Fibroblast of skin of left biceps (primary cell): Measurements from ENCODE around the gene TRIM43.
"Not testable (repeated sequence)": the region's sequence is repeated elsewhere in the genome, so short reads cannot be mapped to it uniquely, and the experiment has no call there.

Experiments
- DNase-seq, 2 experiments: peaks; one replicate each; pipeline ENCODE4 v3.0.0-alpha.2; 2013; ENCODE audit warnings: low read depth in 2 of 2

The TRIM43 gene

GRCh38 chr2:95591701-95592100, at the start of gene TRIM43:
Gene TRIM43, plus strand, starts transcription at chr2:95592001. Its CDS starts 2,023 bp downstream, at chr2:95594024.
- not testable (repeated sequence) for DNase-seq

GRCh38 chr2:95551055-95551568, 40.7 kb upstream of the TRIM43 start:
- no peak for DNase-seq

GRCh38 chr2:95552911-95553310, 38.9 kb upstream of the TRIM43 start:
- no peak for DNase-seq

DNA sequence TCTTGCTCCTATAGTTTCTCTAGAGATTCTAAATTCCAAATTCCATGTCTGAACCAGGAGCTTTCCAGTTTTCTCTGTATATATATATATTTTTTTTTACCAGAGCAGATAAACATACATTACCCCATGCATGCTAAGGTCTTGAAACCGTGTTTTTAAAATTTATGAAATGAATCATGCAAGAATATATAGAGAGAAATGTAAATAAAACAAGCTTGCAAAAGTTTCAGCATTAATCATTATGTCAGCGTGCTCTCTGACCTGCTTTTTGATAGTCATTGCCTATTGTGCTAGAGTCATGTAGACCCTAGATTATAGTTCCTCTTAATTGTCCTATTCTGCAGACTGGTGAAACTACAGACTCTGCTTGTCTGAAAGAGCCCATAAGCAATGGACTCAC, 22.6 kb upstream of the TRIM43 start:
- DNase-seq = no peak

DNA sequence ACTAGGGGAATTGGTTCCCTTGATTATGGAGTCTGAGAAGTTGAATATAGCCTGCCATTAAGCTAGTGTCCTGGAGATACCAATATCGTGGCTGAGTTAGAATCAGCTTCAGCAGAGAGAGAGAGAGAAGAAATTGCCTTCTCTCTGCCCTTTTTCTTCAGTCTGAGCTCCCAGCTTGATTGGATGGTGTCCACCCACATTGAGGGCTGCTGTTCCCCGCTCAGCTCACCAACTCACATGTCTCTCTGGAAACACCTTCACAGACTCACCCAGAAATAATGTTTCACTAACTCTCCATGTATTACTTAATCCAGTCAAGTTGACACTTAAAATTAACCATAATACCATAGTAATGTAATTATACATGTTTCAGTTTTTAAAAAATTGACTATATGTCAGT, 17.9 kb upstream of the TRIM43 start:
- DNase-seq = no peak

DNA sequence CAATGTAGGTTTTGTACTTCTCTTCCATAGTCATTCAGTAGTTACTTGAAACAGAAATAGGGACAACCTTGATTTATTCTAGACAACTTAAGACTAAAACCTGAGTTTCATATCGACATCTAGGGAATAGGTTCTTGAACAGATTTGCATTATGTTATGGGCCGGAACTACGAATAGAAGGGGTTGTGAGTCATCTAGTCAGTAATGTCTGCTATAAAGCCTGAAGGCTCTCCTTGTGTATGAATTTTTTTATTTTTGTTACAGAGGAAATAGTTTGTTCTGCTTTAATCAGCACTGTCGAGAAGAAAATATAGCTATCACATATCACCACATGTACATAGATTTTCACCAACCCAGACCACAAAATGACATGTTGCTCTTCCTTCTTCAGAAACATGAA, 17.3 kb upstream of the TRIM43 start:
- DNase-seq = no peak

DNA sequence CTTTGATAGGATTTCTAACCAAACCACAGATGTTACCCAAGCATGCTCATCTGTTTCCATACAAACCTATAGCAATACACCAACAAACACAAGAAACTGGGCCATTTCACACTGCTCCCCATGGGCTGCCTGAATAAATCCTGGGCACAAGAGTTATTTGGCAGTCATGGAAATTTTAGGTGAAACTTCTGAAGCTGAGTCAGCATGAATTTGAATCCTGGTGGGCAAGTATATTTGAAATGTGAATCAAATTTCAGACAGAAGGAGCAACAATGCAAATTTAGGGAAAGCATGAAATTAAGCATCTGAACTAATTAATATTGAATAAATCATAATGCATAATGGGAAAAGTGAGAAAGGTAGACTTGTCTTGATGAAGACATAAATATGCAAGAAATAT, 15.9 kb upstream of the TRIM43 start:
- DNase-seq = no peak

- no peak for DNase-seq
These were observed 13.3 kb upstream of the TRIM43 start for GRCh38 chr2:95578539-95578938.

- not testable (repeated sequence) for DNase-seq
These were observed 8.3 kb upstream of the TRIM43 start for GRCh38 chr2:95583545-95583944.

DNA sequence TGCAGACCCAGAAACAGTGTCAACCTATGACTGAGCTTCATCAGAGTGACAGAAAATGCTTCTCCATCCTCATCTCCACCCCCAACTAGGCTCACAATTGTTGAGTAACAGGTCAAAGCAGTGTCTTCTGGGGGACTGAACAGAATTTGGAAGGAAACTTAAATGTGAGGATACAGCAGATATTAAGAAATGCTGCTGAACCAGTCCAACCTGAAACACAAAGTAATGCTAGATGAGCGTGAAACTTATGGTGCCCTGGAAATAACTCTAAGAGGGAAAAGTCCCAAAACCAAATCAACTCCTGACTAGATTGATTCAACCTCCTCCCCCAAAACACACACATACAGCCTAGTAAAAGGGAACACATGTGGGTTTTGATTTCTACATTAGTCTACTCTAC, 7.5 kb upstream of the TRIM43 start:
- DNase-seq = not testable (repeated sequence)

DNA sequence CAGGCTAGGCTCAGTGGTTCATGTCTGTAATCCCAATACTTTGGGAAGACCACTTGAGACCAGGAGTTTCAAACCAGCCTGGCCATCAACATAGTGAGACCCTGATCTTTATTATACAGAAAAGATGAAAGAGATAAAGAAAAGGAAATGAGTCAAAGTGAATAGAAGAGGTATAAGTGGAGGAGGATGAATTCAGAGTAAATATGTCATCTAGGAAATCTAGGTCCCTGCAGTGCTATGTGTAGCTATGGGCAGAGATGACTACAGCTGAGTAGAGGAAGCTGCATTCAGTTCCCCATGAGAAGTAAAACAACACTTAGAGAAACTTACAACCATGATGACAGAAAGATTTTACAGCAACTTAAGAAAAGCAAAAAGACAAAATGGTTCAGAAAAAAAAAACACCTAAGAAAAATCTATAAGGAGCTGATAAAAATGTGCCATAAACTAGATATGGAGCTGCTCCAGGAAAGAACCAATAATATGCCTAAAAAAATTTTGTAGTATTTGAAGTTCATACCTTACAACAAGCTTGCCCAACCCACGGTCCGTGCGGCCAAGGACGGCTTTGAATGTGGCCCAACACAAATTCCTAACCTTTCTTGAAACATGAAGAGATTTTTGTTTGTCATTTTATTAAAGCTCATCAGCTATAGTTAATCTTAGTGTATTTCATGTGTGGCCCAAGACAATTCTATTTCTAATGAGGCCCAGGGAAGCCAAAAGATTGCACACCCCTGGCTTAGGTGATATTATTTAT, 1.8 kb upstream of the TRIM43 start:
- not testable (repeated sequence) for DNase-seq

- DNase-seq = not testable (repeated sequence)
These were observed 1.2 kb downstream of the TRIM43 start for GRCh38 chr2:95592973-95593372.

DNA sequence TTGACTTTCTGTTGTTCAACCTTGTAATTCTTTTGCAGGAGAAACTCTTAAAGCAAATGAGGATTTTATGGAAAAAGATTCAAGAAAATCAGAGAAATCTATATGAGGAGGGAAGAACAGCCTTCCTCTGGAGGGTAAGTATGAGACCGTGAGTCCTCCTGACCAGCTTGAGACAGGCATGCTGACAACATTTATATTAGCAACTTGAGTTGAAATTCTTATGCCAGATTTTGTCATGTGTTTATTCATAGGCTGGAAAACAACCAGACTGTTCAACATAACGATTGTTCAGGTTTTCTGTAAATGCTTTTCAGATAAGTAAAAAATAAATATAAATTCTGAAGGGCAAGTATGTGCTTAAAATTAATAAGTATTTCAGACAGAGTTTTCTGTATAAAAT, 3.2 kb downstream of the TRIM43 start:
- not testable (repeated sequence) for DNase-seq

GRCh38 chr2:95601301-95601700, 9.5 kb downstream of the TRIM43 start:
- not testable (repeated sequence) for DNase-seq

DNA sequence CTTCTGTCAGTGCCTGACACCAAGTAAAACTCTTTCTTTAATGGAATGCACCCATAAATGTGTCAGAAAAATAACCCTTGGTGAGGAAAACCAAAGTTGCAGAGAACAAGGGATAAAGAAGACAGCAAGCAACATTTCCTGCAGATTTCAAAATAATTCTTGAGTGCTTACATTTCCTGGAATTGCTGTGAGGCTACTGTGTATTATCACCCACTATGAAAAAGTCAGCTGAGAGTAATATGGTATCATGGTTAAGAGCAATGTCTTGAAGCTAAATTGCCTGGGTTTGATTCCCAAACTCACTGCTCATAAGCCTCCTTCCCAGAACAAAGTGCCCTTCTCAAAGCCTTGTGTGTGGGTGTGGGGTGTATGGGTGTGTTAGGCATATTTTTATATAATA, 10.3 kb downstream of the TRIM43 start:
- DNase-seq = not testable (repeated sequence)

GRCh38 chr2:95608356-95608755, 16.6 kb downstream of the TRIM43 start:
- DNase-seq = not testable (repeated sequence)

GRCh38 chr2:95609764-95610163, 18.0 kb downstream of the TRIM43 start:
- not testable (repeated sequence) for DNase-seq

DNA sequence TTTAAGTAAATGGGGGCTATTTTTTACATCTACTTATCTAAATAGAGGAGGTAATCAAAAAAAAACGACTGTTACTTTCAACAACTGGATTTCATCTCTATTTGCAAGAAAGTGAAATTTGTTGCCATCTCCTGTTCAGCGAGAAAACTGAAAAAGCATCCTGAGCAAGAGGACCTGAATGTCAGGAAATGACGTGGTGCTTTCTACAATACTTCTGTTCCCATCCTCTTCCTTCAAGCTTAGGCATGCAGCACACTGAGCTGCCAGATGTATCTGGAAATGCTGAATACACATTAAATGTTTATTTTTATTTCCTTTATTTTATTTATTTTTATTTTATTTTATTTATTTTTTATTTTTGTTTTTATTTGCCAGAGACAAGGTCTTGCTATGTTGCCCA, 21.2 kb downstream of the TRIM43 start:
- DNase-seq = not testable (repeated sequence)

GRCh38 chr2:95622728-95623127, 30.9 kb downstream of the TRIM43 start:
- not testable (repeated sequence) for DNase-seq

DNA sequence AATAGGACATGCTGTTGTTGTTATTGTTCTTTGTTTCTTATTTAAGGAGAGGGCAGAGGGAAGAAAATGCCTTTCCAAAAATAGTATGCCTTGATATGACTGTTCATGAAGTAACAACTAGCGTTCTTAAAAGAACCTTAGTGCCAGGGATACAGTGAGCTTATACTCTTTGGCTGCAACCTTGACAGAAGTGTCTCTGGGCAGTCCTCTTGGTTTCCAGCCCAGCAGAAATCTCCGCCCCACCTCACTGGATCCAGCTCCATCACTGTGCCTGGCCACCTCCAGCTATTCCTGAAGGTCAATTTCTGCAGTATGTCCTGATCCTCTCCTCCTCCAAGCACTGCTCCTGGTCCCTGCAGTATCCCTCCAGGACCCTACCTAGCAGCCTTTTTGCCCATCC, 39.2 kb downstream of the TRIM43 start:
- DNase-seq = not testable (repeated sequence)

DNA sequence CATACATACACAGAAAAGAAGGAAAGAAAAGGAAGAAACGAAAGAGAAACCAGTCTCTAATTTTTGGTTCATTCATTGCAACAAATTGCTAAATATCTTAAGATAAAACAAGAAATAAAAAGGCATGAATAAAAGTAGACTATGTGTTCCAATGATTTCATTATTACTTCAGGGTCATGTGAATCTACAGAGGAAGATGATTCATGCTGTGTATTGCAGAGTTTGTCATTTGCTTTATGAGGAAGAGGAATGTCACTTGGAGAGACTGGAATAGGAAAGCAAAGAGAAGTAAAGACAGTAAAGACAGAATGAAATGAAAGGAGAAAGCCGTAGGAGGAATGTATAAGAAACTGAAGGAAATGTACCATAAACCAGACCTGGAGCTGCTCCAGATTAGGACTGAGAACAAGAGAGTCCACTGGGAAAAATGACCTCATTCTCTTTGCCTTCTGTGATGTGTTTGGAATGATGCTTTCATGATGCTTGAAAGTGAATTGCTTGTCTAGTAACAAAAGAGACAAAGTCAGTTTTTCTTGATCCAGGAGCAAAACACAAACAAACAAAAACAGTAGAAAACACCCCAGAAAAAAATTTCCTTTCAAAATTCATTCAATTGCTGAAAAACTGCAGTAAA, 41.9 kb downstream of the TRIM43 start:
- DNase-seq = not testable (repeated sequence)

DNA sequence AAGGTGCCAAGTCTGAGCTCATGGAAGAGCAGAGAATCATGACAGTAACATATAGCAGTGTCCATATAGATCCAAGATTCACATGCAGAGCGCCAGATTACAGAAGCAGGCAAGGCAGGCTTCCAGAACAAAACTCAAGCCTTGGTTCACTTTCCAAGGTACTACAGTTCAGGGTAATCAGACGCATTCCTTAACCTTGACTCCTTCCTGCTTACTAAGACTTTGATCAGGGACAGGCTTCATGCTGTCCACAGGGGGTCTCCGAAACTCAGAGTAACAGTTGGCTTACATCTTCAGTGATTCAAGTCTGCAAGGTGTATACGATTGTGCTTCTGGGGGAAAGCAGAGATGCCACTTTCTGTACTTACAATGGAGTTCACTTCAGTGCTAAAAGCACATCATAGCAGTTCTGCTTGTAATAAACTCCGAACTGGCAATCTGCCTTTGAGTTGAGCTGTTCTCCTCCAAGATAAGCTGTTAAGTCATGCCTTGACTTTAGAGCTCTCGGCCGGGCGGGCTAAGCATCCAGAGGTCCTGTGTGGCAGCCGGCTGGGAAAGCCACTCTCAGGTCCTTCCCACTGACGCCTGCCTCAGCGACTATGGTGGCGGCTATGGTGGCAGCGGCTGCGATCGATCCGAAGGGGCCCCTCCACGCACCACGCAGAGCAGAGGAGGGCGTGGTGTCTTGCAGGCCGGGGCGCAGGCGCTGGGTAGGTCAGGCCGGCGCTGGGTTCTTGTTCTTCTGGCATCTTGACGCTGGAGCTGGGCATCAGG, 48.9 kb downstream of the TRIM43 start:
- not testable (repeated sequence) for DNase-seq
